ENCODE measurements around the gene PSMB7.

- TF ChIP-seq, protein P1, sequence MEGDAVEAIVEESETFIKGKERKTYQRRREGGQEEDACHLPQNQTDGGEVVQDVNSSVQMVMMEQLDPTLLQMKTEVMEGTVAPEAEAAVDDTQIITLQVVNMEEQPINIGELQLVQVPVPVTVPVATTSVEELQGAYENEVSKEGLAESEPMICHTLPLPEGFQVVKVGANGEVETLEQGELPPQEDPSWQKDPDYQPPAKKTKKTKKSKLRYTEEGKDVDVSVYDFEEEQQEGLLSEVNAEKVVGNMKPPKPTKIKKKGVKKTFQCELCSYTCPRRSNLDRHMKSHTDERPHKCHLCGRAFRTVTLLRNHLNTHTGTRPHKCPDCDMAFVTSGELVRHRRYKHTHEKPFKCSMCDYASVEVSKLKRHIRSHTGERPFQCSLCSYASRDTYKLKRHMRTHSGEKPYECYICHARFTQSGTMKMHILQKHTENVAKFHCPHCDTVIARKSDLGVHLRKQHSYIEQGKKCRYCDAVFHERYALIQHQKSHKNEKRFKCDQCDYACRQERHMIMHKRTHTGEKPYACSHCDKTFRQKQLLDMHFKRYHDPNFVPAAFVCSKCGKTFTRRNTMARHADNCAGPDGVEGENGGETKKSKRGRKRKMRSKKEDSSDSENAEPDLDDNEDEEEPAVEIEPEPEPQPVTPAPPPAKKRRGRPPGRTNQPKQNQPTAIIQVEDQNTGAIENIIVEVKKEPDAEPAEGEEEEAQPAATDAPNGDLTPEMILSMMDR (IDR thresholded peaks at IDR 0.05), result no peak
- no peak for TF ChIP-seq EZH2 (IDR thresholded peaks at IDR 0.05; ENCODE audit: borderline replicate concordance, insufficient read depth, low read depth, low read length, poor library complexity, severe bottlenecking)
These were observed 66.9 kb downstream of the PSMB7 start for GRCh38 chr9:124348363-124348762.

Measured in B cell (primary cell).